Hepatocyte (in vitro differentiated cells): ENCODE measurements around the gene MACF1. TPM values are rescaled to one million over a fixed set of nuclear protein-coding genes. Genes with fewer than 3 reads are reported as not detected.
"Not testable (repeated sequence)": the region's sequence is repeated elsewhere in the genome, so short reads cannot be mapped to it uniquely, and the experiment has no call there.

Experiments used
- DNase-seq: peaks from one replicate; pipeline ENCODE4 v3.0.0-alpha.2; 2016; ENCODE audit warnings: low spot score
- H2AFZ ChIP-seq: fragments of 200-600 bp; sonication (generic); 2 replicates; pipeline ENCODE4 v1.6.0; 2016; ENCODE audit warnings: antibody characterized with exemption, mild to moderate bottlenecking
- H3K27ac ChIP-seq: fragments of 200-600 bp; sonication (generic); 2 replicates; pipeline ENCODE4 v1.5.1; 2016; ENCODE audit warnings: mild to moderate bottlenecking
- H3K27me3 ChIP-seq: fragments of 200-600 bp; sonication (generic); 2 replicates; pipeline ENCODE4 v1.6.1; 2016
- H3K36me3 ChIP-seq: fragments of 200-600 bp; sonication (generic); replicated peaks from 2 replicates; pipeline ENCODE4 v1.5.1; 2016; ENCODE audit warnings: low read depth; ENCODE audit not compliant: insufficient read depth
- H3K4me1 ChIP-seq: fragments of 200-600 bp; sonication (generic); 2 replicates; pipeline ENCODE4 v1.5.1; 2016; ENCODE audit warnings: mild to moderate bottlenecking, moderate library complexity; ENCODE audit not compliant: insufficient read depth
- H3K4me2 ChIP-seq: fragments of 200-600 bp; sonication (generic); 2 replicates; pipeline ENCODE4 v1.6.0; 2016
- H3K4me3 ChIP-seq: fragments of 200-600 bp; sonication (generic); 2 replicates; pipeline ENCODE4 v1.5.1; 2016; ENCODE audit warnings: mild to moderate bottlenecking
- H3K79me2 ChIP-seq: fragments of 200-600 bp; sonication (generic); 2 replicates; pipeline ENCODE4 v1.6.0; 2017; ENCODE audit warnings: mild to moderate bottlenecking
- H3K9me2 ChIP-seq: fragments of 200-600 bp; sonication (generic); replicated peaks from 2 replicates; pipeline ENCODE4 v1.6.0; 2017; ENCODE audit warnings: mild to moderate bottlenecking; ENCODE audit not compliant: insufficient read depth
- H3K9me3 ChIP-seq: fragments of 200-600 bp; sonication (generic); 2 replicates; pipeline ENCODE4 v1.5.1; 2016; ENCODE audit warnings: low read depth, mild to moderate bottlenecking
- H4K20me1 ChIP-seq: fragments of 200-600 bp; sonication (generic); 2 replicates; pipeline ENCODE4 v1.6.0; 2016; ENCODE audit warnings: mild to moderate bottlenecking; ENCODE audit not compliant: insufficient read depth, poor library complexity, severe bottlenecking
- CTCF ChIP-seq: fragments of 200-600 bp; sonication (generic); IDR thresholded peaks from 2 replicates; pipeline ENCODE4 v1.5.1; 2016; ENCODE audit warnings: antibody characterized with exemption, mild to moderate bottlenecking; ENCODE audit not compliant: poor library complexity
- EZH2 ChIP-seq: fragments of 200-600 bp; sonication (generic); IDR thresholded peaks from 2 replicates; pipeline ENCODE4 v1.6.1; 2016; ENCODE audit warnings: antibody characterized with exemption, mild to moderate bottlenecking, borderline replicate concordance
- EZH2phosphoT487 ChIP-seq: fragments of 200-600 bp; sonication (generic); IDR thresholded peaks from one replicate; pipeline ENCODE4 v1.6.1; 2018; ENCODE audit warnings: antibody characterized with exemption, mild to moderate bottlenecking, low read depth, moderate library complexity; ENCODE audit not compliant: unreplicated experiment, severe bottlenecking
- WGBS: methylation state at CpG from one replicate; pipeline ENCODE4 v1.1.6; 2016; ENCODE audit warnings: low lambda C conversion rate; ENCODE audit errors: missing lambda C conversion rate; 5-methylcytosine and 5-hydroxymethylcytosine counted together
- polyA plus RNA-seq: library from polyadenylated mRNA; unstranded; fragments of >200 nt; fragmentation: Nextera tagmentation; extraction: Ambion mirVana; gene quantifications from 2 replicates; pipeline ENCODE4 v1.2.1, GENCODE V29; 2016
- total RNA-seq: library from RNA; depleted of rRNA; stranded (reverse); fragments of >200 nt; gene quantifications from 2 replicates; pipeline ENCODE4 v1.2.3, GENCODE V29; 2014

The MACF1 gene
- total and polyA plus RNA-seq, 2 experiments from 2014 or later, result 47.1 to 136 TPM

- not testable (repeated sequence) for H3K4me1 ChIP-seq, H4K20me1 ChIP-seq, H3K79me2 ChIP-seq, H3K36me3 ChIP-seq, H3K9me3 ChIP-seq, H3K27me3 ChIP-seq, H2AFZ ChIP-seq, H3K27ac ChIP-seq, H3K9me2 ChIP-seq, H3K4me3 ChIP-seq, DNase-seq, H3K4me2 ChIP-seq
- 93% methylated on average over 6 of the region's 7 CpGs for WGBS
Observed at GRCh38 chr1:39517936-39518335, 313.4 kb downstream of the MACF1 start.

DNA sequence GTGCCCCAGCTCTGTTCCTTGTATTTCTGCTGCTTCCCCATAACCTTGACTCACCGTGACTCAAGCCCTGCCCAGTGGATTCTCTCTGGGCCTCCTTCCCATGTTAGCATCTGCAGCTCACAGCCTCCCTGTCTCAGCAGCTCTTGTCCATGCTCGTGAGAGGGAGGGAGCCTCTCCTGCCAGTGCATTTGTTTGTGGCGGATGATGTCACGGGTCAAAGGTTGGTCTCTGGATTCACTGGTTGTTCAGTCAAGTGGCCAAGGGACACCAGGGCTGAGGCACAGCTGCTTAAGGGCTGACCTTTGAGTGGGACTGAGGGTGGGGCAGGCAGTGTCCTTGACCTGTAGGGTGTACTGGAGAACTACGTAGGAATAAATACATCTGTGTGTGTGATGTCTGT is 314.9 kb downstream of the MACF1 start:
- H3K27ac ChIP-seq, H3K9me2 ChIP-seq, H2AFZ ChIP-seq, H4K20me1 ChIP-seq, H3K36me3 ChIP-seq, H3K4me2 ChIP-seq, H3K79me2 ChIP-seq, H3K4me1 ChIP-seq, H3K9me3 ChIP-seq, H3K4me3 ChIP-seq, DNase-seq, H3K27me3 ChIP-seq: not testable (repeated sequence)
- WGBS, result 40% methylated on average over 3 of the region's 5 CpGs

DNA sequence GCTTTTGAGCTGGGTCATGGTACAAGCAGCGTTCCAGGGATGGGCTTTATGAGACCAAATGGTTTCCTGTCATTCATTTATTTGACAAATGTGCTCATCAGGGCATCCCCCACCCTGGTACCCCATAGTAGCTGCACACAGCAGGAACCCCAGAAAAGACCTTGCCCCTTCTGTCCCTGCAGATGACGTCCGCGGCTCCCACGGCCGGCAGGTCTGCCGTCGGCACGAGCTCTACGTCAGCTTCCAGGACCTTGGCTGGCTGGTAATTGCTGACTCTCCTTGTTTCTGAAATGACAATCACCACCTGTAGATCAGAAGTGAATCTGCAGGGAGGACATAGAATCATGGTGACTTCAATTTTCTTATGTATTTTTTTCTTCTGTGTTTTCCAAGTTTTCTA is 317.7 kb downstream of the MACF1 start:
- H4K20me1 ChIP-seq, H3K36me3 ChIP-seq: not testable (repeated sequence)
- WGBS, result 79% methylated on average over 10 of the region's 10 CpGs

GRCh38 chr1:39522661-39523567 is 318.4 kb downstream of the MACF1 start:
- no peak for DNase-seq
- Histone ChIP-seq H3K4me2 (no peak overlapping the region), H3K36me3 (no peaks in the 10 kb centered on the region), H3K9me2 (no peaks in the 10 kb centered on the region), H3K4me3 (no peak overlapping the region), H2AFZ (no peak overlapping the region), H4K20me1 (no peaks in the 10 kb centered on the region), H3K9me3 (no peaks in the 10 kb centered on the region), H3K4me1 (no peaks in the 10 kb centered on the region), H3K27me3 (no peaks in the 10 kb centered on the region), H3K79me2 (no peaks in the 10 kb centered on the region), H3K27ac (no peak overlapping the region)
- no peak for TF ChIP-seq EZH2phosphoT487
- no peak for TF ChIP-seq CTCF
- TF ChIP-seq EZH2, result no peak
- 91% methylated on average over 27 of the region's 29 CpGs for WGBS

More for the DNA sequence above, 317.7 kb downstream of the MACF1 start:
- H3K79me2 ChIP-seq, H2AFZ ChIP-seq, H3K9me2 ChIP-seq, H3K27ac ChIP-seq, H3K9me3 ChIP-seq, H3K4me2 ChIP-seq, DNase-seq, H3K27me3 ChIP-seq, H3K4me1 ChIP-seq, H3K4me3 ChIP-seq: not testable (repeated sequence)

DNA sequence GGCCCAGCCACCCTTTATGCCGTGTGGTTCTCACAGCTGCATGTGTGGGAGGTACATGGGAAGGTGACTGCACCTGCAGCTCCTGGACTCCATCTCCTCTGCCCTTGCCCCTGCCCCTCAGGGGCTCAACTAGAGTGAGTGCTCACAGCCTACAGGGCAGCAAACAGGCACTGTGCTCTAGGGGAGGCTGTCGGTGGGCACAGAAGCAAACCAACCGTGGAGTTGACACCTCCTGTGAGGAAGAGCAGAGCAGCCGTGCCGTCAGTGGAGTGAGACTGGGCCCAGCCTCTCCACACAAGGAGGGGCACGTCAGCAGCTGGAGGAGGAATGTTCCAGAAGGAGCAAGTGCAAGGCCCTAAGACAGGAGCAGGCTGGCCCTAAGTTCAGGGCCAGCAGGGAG is 319.7 kb downstream of the MACF1 start:
- no peaks in the 10 kb centered on the region for H3K9me3 ChIP-seq
- no peaks in the 10 kb centered on the region for H3K27me3 ChIP-seq
- no peaks in the 10 kb centered on the region for H3K79me2 ChIP-seq
- no peak for TF ChIP-seq CTCF
- TF ChIP-seq EZH2, result no peak
- no peak for TF ChIP-seq EZH2phosphoT487
- H3K4me2 ChIP-seq, result no peak overlapping the region
- no peak overlapping the region for H3K4me3 ChIP-seq
- no peaks in the 10 kb centered on the region for H4K20me1 ChIP-seq
- WGBS, result 74% methylated on average over 6 of the region's 6 CpGs
- H3K9me2 ChIP-seq, result no peaks in the 10 kb centered on the region
- H3K4me1 ChIP-seq, result no peaks in the 10 kb centered on the region
- H3K27ac ChIP-seq, result no peak overlapping the region
- H3K36me3 ChIP-seq, result no peaks in the 10 kb centered on the region
- no peak for DNase-seq
- no peak overlapping the region for H2AFZ ChIP-seq
